Dermis blood vessel endothelial cell (primary cell): ENCODE measurements around the gene FCAR. TPM values are rescaled to one million over a fixed set of nuclear protein-coding genes. Genes with fewer than 3 reads are reported as not detected.
A peak's percentile ranks its signal among the peaks of the same experiment; 100 is the strongest.
"Not testable (repeated sequence)": the region's sequence is repeated elsewhere in the genome, so short reads cannot be mapped to it uniquely, and the experiment has no call there.

Experiments used
- DNase-seq: peaks from one replicate; pipeline ENCODE4 v3.0.0; 2010
- total RNA-seq: library from RNA; depleted of rRNA; stranded (reverse); fragments of >200 nt; gene quantifications from 2 replicates; pipeline ENCODE4 v1.2.3, GENCODE V29; 2014

Gene FCAR
- total RNA-seq, 1 donor from 2014 or later = not detected

- no peak for DNase-seq
Measured at GRCh38 chr19:54896036-54896435, 22.0 kb downstream of the FCAR start.

GRCh38 chr19:54898685-54899084 is 24.6 kb downstream of the FCAR start:
- DNase-seq = not testable (repeated sequence)

GRCh38 chr19:54899646-54900045 is 25.6 kb downstream of the FCAR start:
- not testable (repeated sequence) for DNase-seq

GRCh38 chr19:54901153-54901552 is 27.1 kb downstream of the FCAR start:
- DNase-seq = not testable (repeated sequence)

- DNase-seq = no peak
Measured at GRCh38 chr19:54902061-54902460, 28.0 kb downstream of the FCAR start.

GRCh38 chr19:54903303-54903702 is 29.3 kb downstream of the FCAR start:
- no peak for DNase-seq

- DNase-seq = not testable (repeated sequence)
Measured at GRCh38 chr19:54904261-54904660, 30.2 kb downstream of the FCAR start.

- DNase-seq = peak; percentile 5
Measured at GRCh38 chr19:54905421-54905802, 31.4 kb downstream of the FCAR start.

- no peak for DNase-seq
Measured at GRCh38 chr19:54905803-54906511, 31.9 kb downstream of the FCAR start, which contains the start of gene NCR1. NCR1 (plus strand) TSS chr19:54906148; CDS start chr19:54906188, 40 bp downstream.

- no peak for DNase-seq
Measured at GRCh38 chr19:54906819-54907218, 32.8 kb downstream of the FCAR start.

GRCh38 chr19:54907899-54908298 is 33.9 kb downstream of the FCAR start:
- DNase-seq = not testable (repeated sequence)

- no peak for DNase-seq
Measured at GRCh38 chr19:54916822-54917221, 42.8 kb downstream of the FCAR start.

- no peak for DNase-seq
Measured at GRCh38 chr19:54918499-54918898, 44.5 kb downstream of the FCAR start.

GRCh38 chr19:54919646-54920563 is 45.9 kb downstream of the FCAR start:
- peak; percentile 16 for DNase-seq

- DNase-seq = no peak
Measured at GRCh38 chr19:54921082-54921481, 47.0 kb downstream of the FCAR start.

- DNase-seq = no peak
Measured at GRCh38 chr19:54923276-54923675, 49.2 kb downstream of the FCAR start.

GRCh38 chr19:54928299-54928698 is 54.3 kb downstream of the FCAR start:
- DNase-seq = no peak

- no peak for DNase-seq
Measured at GRCh38 chr19:54937926-54938325, 63.9 kb downstream of the FCAR start.

GRCh38 chr19:54938906-54939305 is 64.9 kb downstream of the FCAR start:
- no peak for DNase-seq

GRCh38 chr19:54939538-54939937 is 65.5 kb downstream of the FCAR start:
- DNase-seq = not testable (repeated sequence)
